ENCODE results near the gene GRIA2.

- TF ChIP-seq JUN (IDR thresholded peaks at IDR 0.05; ENCODE audit: borderline replicate concordance, insufficient read depth, insufficient read length, low read depth) (no peak), CTCF (IDR thresholded peaks at IDR 0.05; ENCODE audit: extremely low read depth in 1 of 2, insufficient read depth in 1 of 2, low read depth in 1 of 2, low read length in 2 of 2) (no peak)
Measured at GRCh38 chr4:157293673-157294072, 73.1 kb downstream of the GRIA2 start.
